GM13977 (cell line): Measurements from ENCODE around the gene BDKRB1.

Experiments used
- DNase-seq: peaks from one replicate; pipeline ENCODE4 v3.0.0; 2012; ENCODE audit warnings: low spot score
- CTCF ChIP-seq: IDR thresholded peaks from 2 replicates; pipeline ENCODE4 v1.5.1; 2012; ENCODE audit warnings: mild to moderate bottlenecking, control low read depth; ENCODE audit not compliant: insufficient read depth; ENCODE audit errors: extremely low read depth, missing control alignments
- in situ Hi-C: fragments of 300-500 bp; cut with MboI; formaldehyde crosslinking; loops from one replicate; pipeline ENCODE4 v1.12.0; 2022; ENCODE audit warnings: low sequenced_read_pairs, low pct_unique_long_range_greater_than_20kb, mixed read lengths, inconsistent platforms; ENCODE audit not compliant: unreplicated experiment

The BDKRB1 gene

GRCh38 chr14:96267336-96267735, 11.3 kb downstream of the BDKRB1 start:
- in situ Hi-C loops = no loop called here
- no peak for TF ChIP-seq CTCF
- no peak for DNase-seq

GRCh38 chr14:96267916-96268315, 11.9 kb downstream of the BDKRB1 start:
- in situ Hi-C loops = no loop called here
- no peak for TF ChIP-seq CTCF
- DNase-seq = no peak

- in situ Hi-C loops = no loop called here
- no peak for DNase-seq
- no peak for TF ChIP-seq CTCF
Measured at GRCh38 chr14:96268431-96269358, 12.7 kb downstream of the BDKRB1 start.

- no peak for DNase-seq
- no peak for TF ChIP-seq CTCF
- in situ Hi-C loops = no loop called here
Measured at GRCh38 chr14:96269359-96269710, 13.3 kb downstream of the BDKRB1 start.

- in situ Hi-C loops = no loop called here
- no peak for TF ChIP-seq CTCF
- DNase-seq = no peak
Measured at GRCh38 chr14:96270565-96271420, 14.8 kb downstream of the BDKRB1 start.

- TF ChIP-seq CTCF = no peak
- DNase-seq = no peak
- in situ Hi-C loops = no loop called here
Measured at GRCh38 chr14:96271421-96271762, 15.4 kb downstream of the BDKRB1 start.
